ENCODE results near the gene CCDC190. TPM values are rescaled to one million over a fixed set of nuclear protein-coding genes. Genes with fewer than 3 reads are reported as not detected.
"Not testable (repeated sequence)": the region's sequence is repeated elsewhere in the genome, so short reads cannot be mapped to it uniquely, and the experiment has no call there.

Gene CCDC190
- total RNA-seq, 1 donor from 2014 or later = 2.2 TPM

GRCh38 chr1:162878000-162878596, 17.1 kb upstream of the CCDC190 start:
- DNase-seq (ENCODE audit: extremely low read depth, low read depth, low spot score) = peak; percentile 74

GRCh38 chr1:162877412-162877811, 16.4 kb upstream of the CCDC190 start:
- no peak for DNase-seq (ENCODE audit: extremely low read depth, low read depth, low spot score)

GRCh38 chr1:162876751-162877150, 15.8 kb upstream of the CCDC190 start:
- no peak for DNase-seq (ENCODE audit: extremely low read depth, low read depth, low spot score)

GRCh38 chr1:162873671-162874666, 13.0 kb upstream of the CCDC190 start:
- peak; percentile 70 for DNase-seq (ENCODE audit: extremely low read depth, low read depth, low spot score)

GRCh38 chr1:162872981-162873380, 12.0 kb upstream of the CCDC190 start:
- no peak for DNase-seq (ENCODE audit: extremely low read depth, low read depth, low spot score)

- DNase-seq (ENCODE audit: extremely low read depth, low read depth, low spot score) = not testable (repeated sequence)
Observed at GRCh38 chr1:162871417-162871816, 10.4 kb upstream of the CCDC190 start.

GRCh38 chr1:162868972-162869371, 8.0 kb upstream of the CCDC190 start:
- no peak for DNase-seq (ENCODE audit: extremely low read depth, low read depth, low spot score)

GRCh38 chr1:162861625-162862024, 650 bp upstream of the CCDC190 start:
- no peak for DNase-seq (ENCODE audit: extremely low read depth, low read depth, low spot score)

- no peak for DNase-seq (ENCODE audit: extremely low read depth, low read depth, low spot score)
Observed at GRCh38 chr1:162859191-162859590, 1.8 kb downstream of the CCDC190 start.

- no peak for DNase-seq (ENCODE audit: extremely low read depth, low read depth, low spot score)
Observed at GRCh38 chr1:162857850-162858249, 3.1 kb downstream of the CCDC190 start.

- DNase-seq (ENCODE audit: extremely low read depth, low read depth, low spot score) = peak; percentile 65
Observed at GRCh38 chr1:162856260-162856659, 4.7 kb downstream of the CCDC190 start.

- no peak for DNase-seq (ENCODE audit: extremely low read depth, low read depth, low spot score)
Observed at GRCh38 chr1:162855461-162856150, 5.4 kb downstream of the CCDC190 start.

- DNase-seq (ENCODE audit: extremely low read depth, low read depth, low spot score) = peak; percentile 77
Observed at GRCh38 chr1:162854245-162854882, 6.6 kb downstream of the CCDC190 start.

GRCh38 chr1:162851341-162851740, 9.6 kb downstream of the CCDC190 start:
- no peak for DNase-seq (ENCODE audit: extremely low read depth, low read depth, low spot score)

- DNase-seq (ENCODE audit: extremely low read depth, low read depth, low spot score) = no peak
Observed at GRCh38 chr1:162849711-162850110, 11.3 kb downstream of the CCDC190 start.

GRCh38 chr1:162847839-162848453, 13.0 kb downstream of the CCDC190 start:
- peak; percentile 68 for DNase-seq (ENCODE audit: extremely low read depth, low read depth, low spot score)

- no peak for DNase-seq (ENCODE audit: extremely low read depth, low read depth, low spot score)
Observed at GRCh38 chr1:162846256-162847212, 14.4 kb downstream of the CCDC190 start.

GRCh38 chr1:162844153-162844552, 16.8 kb downstream of the CCDC190 start:
- no peak for DNase-seq (ENCODE audit: extremely low read depth, low read depth, low spot score)

- DNase-seq (ENCODE audit: extremely low read depth, low read depth, low spot score) = no peak
Observed at GRCh38 chr1:162840250-162840839, 20.6 kb downstream of the CCDC190 start.
